LNCAP (cell line): ENCODE results near the gene MACF1.

Experiments used
- TF ChIP-seq, protein P1 (sequence below): fragments of 450-650 bp; IDR thresholded peaks from 2 replicates; pipeline ENCODE4 v1.5.1; 2017; ENCODE audit warnings: mild to moderate bottlenecking

Gene MACF1

DNA sequence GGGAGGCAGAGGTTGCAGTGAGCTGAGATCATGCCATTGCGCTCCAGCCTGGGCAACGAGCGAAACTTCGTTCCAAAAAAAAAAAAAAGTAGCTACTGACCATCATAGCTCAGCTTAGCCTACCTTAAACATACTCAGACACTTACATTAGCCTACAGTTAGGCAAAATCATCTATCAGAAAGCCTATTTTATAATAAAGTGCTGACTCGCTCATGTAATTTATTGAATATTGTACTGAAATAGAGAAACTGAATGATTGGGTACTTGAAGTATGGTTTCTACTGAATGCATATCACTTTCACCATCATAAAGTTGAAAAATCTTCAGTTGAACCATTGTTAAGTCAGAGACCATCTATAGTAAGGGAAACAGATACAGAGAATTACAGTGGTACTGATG is 193.0 kb downstream of the MACF1 start:
- TF ChIP-seq, protein P1, sequence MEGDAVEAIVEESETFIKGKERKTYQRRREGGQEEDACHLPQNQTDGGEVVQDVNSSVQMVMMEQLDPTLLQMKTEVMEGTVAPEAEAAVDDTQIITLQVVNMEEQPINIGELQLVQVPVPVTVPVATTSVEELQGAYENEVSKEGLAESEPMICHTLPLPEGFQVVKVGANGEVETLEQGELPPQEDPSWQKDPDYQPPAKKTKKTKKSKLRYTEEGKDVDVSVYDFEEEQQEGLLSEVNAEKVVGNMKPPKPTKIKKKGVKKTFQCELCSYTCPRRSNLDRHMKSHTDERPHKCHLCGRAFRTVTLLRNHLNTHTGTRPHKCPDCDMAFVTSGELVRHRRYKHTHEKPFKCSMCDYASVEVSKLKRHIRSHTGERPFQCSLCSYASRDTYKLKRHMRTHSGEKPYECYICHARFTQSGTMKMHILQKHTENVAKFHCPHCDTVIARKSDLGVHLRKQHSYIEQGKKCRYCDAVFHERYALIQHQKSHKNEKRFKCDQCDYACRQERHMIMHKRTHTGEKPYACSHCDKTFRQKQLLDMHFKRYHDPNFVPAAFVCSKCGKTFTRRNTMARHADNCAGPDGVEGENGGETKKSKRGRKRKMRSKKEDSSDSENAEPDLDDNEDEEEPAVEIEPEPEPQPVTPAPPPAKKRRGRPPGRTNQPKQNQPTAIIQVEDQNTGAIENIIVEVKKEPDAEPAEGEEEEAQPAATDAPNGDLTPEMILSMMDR: no peak

DNA sequence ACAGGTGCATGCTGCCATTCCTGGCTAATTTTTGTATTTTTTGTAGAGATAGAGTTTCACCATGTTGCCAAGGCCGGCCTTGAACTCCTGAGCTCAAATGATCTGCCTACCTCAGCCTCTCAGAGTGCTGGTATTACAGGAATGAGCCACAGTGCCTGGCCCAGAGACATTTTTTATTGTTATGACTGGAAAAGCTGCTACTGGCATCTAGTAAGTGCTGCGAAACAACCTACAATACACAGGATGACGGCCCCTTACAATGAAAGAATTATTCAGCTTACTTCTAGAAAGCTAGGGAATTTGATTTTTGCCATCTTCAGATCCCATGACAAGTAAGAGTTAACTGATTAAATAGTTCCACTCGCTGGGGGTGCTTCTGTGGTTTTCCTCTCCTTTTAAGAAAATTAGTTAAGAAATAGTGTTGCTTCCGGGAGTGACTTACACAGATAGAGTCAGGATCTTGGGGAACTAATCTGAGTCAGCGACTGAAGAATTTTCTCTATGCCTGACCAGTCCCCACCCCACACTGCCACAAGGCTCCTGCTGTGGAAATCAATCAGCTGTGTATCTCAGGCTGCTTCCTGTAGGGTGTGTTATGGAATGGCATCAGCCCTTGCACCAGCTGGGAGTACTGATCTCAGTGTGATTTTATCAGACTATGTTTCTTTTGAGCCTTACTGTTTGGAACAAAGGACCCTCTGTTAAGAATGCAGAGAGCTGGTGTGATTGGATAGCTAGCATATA is 194.0 kb downstream of the MACF1 start:
- TF ChIP-seq, protein P1: no peak

DNA sequence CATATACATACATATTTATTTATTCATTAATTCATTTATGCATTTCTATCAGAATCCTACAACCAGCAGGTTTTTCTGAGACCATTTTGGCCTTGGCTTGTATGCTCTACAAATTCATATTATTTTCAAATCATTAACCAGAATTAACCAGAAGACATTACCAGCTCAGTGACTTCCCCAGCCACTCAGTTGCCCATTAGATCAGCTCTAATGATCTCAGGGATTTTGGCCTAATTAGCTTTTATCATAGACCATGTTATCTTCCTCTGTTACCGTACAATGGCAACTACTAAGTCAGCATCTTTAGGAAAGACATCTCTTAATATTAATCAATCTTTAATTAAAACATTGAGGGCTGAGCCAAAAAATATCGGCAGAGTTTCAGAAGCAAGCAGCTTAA is 196.6 kb downstream of the MACF1 start:
- TF ChIP-seq, protein P1: no peak

DNA sequence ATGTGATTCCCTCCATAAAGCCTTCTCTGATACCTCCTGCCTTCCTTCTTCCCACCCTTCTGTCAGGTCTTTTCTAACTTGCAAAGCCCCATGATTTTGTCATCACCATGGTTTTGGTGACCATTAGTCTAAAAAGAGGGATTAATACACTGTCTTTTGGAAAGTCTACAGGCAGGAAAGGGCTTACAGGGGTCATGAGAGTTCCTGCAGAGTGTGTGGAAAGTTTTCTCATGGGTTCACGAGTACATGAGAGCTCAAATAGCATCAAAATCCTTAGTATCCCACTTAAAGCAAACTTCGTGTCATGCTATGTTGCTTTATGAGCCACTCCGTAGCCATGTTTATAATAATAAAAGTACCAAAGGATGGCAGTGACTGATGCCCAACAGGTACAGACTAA is 200.4 kb downstream of the MACF1 start:
- TF ChIP-seq, protein P1: no peak

DNA sequence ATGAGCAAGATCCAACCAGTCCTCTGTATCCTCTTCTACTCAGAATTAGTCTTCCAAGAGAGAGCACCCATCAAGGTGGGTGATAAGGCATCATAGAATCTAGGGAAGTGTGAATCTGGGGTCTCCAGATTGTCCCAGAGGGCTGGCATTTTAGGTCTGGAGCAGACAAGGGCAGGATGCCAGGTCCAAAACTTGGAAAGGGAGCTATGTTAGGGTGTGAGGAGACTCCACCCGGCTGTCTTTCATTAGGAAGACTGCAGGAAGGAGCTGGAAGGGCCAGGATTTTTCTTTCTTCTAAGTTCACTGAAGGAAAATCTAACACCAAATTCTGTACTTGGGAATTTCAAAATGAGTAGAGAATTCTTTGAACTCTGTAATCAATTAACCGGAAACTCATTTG is 200.9 kb downstream of the MACF1 start:
- TF ChIP-seq, protein P1: no peak

DNA sequence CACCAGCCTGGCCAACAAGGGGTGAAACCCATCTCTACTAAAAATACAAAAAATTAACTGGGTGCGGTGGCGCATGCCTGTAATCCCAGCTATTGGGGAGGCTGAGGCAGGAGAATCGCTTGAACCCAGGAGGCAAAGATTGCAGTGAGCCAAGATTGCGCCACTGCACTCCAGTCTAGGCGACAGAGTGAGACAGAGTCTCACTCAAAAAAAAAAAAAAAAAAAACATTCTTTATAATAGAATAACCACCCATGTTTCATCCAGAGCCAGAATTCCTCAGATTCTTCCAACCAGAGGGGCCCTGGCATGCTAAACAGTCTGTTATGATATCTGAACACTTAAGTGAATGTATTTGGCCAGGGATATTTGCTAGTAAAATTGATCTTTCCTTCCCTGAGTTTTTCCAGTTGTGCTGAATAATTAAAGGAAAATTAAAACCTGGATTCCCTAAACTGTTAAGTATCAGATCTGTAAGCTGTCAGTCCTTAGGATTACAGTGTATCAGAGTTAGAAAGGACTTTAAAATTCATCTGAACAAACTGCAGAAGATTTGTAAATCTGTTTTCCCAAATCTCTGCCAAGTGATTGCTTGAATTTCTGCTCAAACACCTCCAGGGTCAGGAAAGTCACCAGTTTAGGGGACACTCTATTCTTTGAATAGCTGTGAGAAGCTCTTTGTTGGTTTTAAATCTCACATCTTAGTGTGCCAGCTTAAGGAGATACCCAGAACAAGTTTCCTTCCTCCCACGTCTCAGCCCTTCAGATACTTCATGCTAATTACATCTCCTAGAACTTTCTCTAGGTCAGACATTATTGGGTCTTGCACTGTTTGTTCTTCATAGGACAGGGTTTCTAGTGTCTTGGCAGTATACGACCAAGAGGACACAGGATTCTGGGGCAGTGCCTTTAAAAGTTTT is 202.3 kb downstream of the MACF1 start:
- TF ChIP-seq, protein P1: no peak

DNA sequence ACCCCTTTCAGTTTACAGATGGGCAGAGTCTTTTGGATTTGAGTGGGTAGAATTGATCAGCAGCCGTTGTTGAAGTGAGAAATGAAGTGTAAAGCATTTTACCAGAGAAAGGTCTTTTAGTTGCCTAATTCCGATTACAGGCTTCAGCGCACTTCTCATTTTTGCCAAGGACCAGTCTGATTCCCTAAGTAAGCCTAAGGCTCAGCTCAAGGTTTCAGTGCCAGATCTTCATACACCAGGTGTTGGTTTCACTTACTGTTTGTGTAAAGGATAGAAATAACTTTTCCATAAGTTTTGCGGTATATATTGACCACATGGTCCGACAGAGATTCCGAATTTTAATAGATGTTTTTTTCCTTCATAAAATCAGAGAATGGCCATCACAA is 203.0 kb downstream of the MACF1 start:
- TF ChIP-seq, protein P1: no peak
